Urothelium cell line (cell line): ENCODE results near the gene CREB5.

Experiments
- DNase-seq: peaks from one replicate; pipeline ENCODE4 v3.0.0; 2011; ENCODE audit warnings: low spot score, mixed read lengths
- FAIRE-seq: peaks from 2 replicates; lab custom pipeline; 2011; peaks lifted over from hg19 to GRCh38; lab: Jason Lieb, UNC

CREB5 gene

GRCh38 chr7:28669330-28669729 lies 257.0 kb downstream of the CREB5 start:
- DNase-seq (no peak), FAIRE-seq (no peak)

- FAIRE-seq, result no peak
- DNase-seq, result no peak
Observed at GRCh38 chr7:28671526-28671925, 259.2 kb downstream of the CREB5 start.

- FAIRE-seq (no peak), DNase-seq (no peak)
Observed at GRCh38 chr7:28672397-28672797, 260.1 kb downstream of the CREB5 start.

- no peak for FAIRE-seq
- DNase-seq, result peak; percentile 25
Observed at GRCh38 chr7:28674359-28674782, 262.1 kb downstream of the CREB5 start.

DNA sequence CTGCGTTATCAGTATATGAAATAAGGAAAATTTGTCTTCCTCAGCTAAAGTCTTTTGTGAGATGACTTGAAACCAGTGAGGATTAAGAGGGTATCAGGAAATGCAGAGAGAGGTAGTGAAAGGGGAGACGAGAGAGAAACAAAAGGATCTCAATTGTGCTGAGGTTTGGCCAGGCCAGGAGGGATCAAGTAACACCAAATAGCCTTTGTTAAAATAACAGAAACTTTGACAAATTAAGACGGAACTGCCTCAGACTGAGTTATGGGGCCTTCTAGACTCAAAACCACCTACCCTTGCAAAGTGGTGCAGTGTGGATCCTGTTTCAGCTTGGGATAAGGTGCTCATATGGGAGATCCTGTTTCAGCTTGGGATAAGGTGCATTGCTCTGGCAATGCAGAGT lies 263.1 kb downstream of the CREB5 start:
- DNase-seq, result no peak
- no peak for FAIRE-seq

DNA sequence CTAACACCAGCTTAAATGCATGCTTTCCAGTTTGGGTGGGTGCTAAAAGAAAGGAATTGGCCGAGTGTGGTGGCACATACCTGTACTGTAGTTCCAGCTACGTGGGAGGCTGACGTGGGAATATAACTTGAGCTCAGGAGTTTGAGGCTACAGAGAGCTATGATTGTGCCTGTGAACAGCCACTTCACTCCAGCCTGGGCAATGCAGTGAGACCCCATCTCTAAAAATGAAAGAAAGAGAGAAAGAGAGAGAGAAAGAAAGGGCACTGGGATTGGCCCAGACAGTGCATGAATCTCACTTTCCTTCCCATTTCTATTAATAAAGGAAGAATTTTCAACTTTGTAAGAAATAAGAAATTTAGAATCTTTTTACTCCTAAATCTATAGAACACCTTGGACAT lies 265.4 kb downstream of the CREB5 start:
- FAIRE-seq, result no peak
- no peak for DNase-seq

DNA sequence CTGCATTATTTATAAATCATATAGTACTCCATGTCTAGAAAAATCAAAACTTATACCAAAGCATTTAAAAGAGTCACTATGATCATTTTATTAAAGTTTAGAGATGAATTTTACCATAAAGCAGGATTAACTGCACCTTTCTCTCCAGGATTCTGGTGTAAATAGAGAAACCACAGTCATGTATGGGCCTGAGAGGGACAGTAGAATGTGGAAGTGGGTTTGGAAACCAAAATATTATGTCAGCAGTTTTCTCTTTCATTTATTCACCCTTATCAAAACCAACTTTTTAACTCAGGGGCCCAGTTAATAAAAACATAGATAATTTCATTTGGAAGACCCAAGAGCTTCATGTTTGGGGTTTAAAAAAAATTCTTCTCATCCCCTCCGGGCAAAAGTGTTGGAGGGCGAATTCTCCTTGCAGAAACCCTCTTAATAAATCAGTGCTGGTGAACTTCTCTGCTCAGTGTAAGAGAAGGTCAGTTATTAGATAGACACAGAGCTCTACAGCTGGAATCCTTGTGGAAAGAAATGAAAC lies 266.2 kb downstream of the CREB5 start:
- DNase-seq (no peak), FAIRE-seq (no peak)

DNA sequence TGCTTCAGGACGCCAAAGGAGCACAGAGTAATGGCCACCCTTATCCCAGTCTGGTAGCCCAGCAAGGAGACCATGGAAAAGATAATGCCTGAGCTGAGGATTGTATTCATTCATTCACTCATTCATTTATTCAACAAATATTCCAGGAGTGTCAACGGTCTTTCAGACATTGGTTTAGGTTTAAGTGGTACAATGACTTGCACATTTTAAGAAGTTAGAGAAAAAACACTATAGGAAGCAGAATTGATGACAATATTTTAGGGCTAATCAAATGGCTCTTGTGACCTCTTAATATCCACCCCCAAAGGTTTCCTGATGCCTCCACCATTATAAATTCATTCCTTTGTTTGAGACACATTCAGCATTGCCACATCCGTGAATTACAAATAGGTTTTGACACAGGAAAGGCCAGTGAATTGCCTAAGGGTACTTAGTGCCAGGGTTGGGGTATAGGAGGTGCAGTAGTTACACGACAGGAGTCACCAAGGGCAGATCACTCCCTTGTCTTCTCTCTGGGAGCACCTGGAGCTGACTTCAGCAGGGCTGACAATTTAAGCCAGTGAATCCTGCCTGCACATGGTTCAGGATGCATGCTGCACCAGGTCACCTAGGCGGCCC lies 269.5 kb downstream of the CREB5 start:
- FAIRE-seq, result peak; percentile 89

DNA sequence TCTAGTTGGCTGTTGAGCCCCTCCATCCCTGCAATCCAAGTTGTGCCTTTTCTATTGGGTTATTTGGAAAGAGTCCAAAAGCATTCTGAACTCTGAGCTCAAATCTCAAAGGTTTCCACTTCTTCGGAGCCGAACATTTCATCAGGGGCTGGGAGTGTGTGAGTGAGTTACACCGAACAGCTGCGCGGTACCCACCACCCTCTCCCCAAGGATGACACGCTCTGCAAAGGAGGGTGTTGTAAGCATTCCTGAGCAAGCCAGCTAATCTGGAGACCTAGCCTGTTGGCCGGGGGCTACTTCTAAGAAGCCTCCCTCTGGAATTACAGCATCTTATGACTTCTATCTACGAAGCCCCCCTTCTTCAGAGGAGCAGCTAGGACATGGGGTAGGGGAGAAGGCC lies 270.5 kb downstream of the CREB5 start:
- no peak for DNase-seq
- FAIRE-seq, result no peak

More for the DNA sequence above, 269.5 kb downstream of the CREB5 start:
- DNase-seq, result no peak

DNA sequence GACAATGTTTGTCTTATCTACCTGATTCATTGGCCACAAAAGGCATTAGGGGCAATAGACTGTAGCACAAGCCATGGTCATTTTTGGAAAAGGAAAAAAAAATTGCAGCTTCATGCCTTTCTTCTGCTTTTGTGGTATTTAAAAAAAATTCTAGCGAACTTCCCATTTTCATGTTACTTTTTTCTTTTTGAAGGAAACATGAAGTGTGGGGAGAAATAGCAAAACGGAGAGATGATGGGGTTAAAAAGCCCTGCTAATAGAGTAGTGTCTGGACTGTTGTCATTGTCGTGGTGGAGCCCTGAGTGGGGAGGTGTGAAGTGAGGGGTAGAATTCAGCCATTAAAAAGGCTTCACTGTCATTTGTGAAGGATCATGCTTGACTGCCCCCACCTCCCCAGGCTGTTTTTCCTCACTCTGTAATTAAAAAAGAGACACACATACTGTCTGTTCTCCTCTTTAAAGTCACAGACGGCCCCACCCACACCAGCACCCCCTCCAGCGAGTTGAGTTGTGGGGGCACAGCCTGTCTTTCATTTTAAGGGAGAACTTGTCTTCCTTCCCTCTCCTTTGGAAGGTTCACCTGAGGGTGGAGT lies 272.4 kb downstream of the CREB5 start:
- DNase-seq (no peak), FAIRE-seq (peak; percentile 20)

DNA sequence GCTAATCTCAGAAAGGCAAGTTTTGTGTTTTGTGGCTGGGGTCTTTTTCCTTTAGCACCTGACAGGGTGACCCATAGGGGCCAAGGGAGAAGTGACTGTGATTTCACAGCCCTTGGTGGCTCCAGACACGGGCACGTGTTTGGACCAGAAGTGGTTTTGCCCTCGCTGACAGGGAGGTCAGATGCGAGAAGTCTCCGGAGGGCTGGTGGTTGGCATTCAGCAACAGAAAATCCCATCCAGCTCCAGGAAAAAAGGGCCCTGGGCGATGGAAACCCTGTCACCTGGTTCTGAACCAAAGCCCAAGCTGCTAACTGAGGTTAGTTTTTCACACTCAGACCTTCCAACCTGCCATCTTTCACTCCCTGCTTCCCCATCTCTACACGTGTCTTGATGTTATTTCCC lies 272.9 kb downstream of the CREB5 start:
- peak; percentile 23 for DNase-seq
- no peak for FAIRE-seq

GRCh38 chr7:28685644-28686417 lies 273.5 kb downstream of the CREB5 start:
- FAIRE-seq, result no peak
- DNase-seq, result peak; percentile 95

DNA sequence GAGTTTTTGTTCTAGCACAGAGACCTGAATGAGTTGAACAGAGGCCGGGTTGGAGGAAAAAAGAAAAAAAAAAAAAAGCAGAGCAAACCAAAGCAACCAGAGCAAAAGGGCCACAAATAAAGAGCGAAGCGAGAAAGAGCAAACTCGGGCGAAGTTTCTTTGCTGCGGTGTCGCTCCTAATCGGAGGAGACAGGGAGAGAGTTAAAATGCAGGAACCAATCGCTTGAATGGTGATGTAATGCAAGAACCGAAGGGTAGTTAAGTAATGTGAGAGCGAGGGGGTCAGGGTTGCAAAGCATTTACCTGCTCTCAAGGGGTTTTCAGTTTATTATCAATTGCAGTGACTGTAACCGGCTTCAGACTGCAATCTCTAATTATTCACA lies 274.1 kb downstream of the CREB5 start:
- FAIRE-seq (peak; percentile 40), DNase-seq (peak; percentile 72)

DNA sequence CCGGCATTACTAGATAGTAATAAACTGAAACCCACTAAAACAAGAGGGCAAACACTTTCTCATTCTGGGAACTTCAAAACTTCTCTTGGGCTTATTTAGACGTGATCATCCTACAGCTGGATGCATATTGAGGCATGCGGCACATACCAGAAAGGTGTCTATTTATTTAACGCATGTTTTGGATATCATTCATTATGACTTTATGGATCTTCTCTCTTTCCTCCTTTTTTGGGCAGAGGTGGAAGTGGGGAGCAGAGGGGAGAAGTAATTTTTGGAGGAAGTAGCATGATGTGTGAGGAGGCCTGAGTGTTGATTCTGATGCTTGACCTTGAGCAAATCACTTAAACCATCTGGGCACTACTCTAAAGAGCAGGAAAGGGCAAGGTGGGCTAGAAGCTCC lies 275.2 kb downstream of the CREB5 start:
- DNase-seq (no peak), FAIRE-seq (peak; percentile 65)

- DNase-seq (no peak), FAIRE-seq (no peak)
Observed at GRCh38 chr7:28688174-28688573, 275.9 kb downstream of the CREB5 start.

DNA sequence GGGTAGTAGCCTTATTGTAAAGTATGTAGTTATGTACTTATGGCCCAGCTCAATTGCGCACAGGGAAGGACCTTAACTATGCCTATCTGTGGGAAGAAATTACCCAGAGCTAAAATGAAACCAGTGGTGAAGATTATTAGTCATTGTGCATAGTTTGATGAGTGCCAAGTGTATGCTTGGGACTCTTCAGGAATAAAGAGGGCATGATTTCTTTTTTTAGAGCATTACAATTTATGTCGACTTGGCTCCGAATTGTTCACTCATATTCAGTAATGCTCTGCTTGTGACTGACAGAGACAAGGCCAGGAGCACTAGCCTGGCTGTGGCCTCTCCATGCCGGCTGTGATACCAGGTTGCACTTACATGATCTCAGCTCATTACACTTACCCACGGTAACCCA lies 276.3 kb downstream of the CREB5 start:
- DNase-seq (peak; percentile 22), FAIRE-seq (no peak)

DNA sequence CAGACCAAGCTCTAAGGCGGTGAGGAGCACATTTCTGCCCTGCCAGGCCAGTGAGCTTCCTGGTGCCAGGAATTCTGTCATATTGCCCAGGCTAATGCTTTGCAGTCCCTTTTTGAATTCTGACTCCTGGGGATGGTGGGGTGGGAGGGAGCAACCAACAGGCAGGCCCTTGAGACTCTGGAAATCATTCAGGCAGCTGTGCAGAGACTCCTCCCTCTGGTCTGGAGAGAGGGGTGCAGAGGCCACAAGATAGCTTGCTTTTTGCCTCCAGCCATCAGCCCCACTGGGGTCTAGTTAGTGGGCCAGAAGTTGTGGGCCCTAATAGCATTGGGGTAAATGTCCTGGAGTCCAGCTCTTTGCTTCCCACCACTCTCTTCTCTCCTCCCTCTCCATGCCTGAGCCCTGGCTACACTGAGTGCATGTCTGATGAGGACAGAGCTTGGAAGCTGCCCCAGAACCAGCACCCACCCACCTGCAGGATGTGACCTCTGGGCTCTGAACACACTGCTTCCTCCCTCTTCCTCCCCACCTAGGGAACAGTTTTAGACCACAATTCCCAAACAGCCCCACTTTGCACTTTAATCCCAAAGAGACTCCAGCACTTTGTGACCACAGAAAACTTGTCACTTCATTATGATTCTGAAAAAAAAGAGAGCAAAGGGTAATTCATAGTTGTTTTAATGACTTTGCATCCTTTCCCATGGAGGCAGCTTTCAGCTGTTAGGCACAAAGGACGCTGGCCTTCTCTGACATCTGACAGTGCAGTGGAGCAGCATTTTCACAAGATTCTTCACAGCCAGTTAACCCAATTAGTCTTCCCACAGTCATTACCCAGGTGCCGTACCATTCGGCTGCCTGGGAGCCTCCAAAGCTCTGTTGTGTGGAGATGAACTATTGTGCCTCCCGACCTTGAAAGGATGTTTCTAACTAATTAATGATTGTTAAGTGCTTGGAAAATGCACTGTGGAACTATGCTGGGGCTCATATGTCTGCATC lies 283.3 kb downstream of the CREB5 start:
- FAIRE-seq (no peak), DNase-seq (no peak)

DNA sequence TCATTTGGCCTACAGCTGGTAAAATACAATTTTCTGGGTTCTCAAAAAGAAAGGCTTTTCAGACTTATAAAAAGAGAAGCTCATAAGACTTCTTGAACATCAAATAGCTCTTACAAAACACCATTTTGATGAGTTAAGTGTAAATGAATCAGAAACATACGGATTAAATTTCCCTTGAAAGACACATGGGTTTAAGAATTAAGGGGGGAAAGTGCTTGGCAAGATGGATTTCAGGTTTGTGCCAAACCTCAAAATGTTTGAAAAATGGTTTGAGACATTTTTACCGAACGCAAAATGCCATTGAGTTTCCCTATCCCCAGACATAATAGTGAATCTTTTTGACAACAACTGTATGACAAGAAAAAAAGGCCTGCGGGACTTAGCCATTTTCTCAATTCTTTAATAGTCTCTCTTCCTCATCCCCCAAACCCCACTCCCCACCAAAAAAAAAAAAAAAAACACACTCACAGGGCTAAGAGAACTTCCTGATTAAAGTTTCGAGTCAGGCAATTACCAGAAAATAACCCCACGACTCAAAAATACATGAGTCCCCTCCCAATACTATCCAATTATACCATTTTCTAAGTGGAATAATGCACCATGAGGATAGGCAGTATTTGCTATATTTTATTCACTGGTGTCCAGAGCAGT lies 285.7 kb downstream of the CREB5 start:
- peak; percentile 5 for FAIRE-seq
- no peak for DNase-seq

GRCh38 chr7:28698840-28699239 lies 286.5 kb downstream of the CREB5 start:
- FAIRE-seq (no peak), DNase-seq (no peak)

DNA sequence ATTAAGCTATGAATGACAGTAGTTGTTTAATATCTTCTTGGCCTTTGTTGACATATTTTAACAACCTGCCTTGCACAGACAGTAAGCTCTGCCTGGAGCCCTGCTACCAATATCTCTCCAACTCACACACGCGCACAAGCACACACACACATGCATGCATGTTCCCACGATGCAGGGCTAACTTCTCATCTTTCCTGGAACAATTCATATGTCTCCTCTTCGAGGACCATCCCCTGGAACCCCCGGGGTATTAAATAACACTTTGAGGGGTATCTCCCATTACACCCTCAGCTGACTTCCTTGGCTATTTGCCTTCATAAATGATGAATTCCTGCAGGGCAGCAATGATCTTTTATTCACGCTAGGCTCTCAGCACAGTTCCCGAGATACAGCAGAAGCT lies 287.8 kb downstream of the CREB5 start:
- DNase-seq (no peak), FAIRE-seq (no peak)
